ENCODE measurements around the gene MIGA2.
"Not testable (repeated sequence)": the region's sequence is repeated elsewhere in the genome, so short reads cannot be mapped to it uniquely, and the experiment has no call there.

Gene MIGA2

DNA sequence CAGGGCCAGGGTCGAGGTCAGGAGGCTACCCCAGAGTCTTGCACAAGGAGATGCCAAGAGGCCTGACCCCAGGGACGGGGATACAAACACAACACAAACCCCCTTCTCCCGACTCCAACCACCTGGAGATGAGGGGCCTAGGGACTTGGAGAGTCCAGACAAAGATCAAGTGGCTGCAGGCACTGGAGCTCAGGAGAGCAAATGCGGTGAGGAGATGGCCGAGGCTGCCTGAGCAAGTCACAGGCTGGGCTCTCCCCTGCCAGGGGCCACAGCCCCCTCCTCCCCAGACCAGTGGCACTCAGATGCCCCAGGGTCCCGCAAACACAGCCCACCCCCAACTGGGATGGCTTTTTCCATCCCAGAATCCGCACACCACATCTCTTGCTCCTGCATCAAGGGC lies 24.1 kb upstream of the MIGA2 start:
- no peak for DNase-seq

DNA sequence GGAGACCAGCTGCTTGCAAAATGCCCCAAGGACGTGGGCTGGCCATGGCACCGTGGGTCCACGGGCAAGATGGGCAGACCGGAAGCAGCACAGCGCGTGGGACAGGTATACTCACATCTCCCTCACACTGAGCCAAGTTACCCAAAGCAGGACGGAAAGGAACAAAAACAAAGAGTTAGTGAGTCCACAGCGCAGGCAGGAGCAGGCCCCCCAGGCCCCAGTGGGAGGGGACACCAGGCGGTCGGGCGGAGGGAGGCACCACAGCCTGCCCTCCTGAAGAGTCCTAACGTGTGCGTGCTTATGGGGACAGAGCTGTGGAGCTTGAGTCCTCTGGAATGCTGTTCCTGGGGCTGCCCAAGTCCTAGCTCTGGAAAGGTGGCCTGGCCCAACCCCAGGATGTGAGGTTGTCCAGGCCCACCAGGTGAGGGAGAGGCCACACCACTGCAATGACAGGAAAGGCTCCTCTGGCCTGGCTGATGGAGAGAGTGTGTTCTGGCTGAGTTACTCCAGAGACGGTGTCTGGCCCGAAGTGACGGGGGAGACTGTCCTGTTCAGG lies 23.5 kb upstream of the MIGA2 start:
- DNase-seq = no peak

DNA sequence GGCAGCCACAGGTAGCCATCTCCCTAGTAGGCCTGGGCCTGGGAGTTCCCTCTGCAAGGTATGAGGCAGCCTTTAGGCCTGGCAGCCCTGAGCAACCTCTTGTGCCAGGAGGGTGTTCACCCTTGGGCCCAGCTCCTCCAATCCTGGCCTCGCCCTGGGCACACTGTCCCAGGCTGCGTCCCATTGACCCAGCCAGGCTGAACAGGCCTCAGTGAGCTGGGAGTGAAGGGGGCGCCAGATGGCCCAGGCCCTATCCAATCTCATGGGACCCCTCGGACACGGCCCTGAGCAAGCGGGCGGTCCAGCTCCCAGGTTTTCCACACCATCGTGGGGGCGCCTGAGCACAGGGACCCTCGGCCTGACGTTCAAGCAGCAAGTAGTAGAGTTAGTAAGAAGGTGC lies 22.8 kb upstream of the MIGA2 start:
- no peak for DNase-seq

DNA sequence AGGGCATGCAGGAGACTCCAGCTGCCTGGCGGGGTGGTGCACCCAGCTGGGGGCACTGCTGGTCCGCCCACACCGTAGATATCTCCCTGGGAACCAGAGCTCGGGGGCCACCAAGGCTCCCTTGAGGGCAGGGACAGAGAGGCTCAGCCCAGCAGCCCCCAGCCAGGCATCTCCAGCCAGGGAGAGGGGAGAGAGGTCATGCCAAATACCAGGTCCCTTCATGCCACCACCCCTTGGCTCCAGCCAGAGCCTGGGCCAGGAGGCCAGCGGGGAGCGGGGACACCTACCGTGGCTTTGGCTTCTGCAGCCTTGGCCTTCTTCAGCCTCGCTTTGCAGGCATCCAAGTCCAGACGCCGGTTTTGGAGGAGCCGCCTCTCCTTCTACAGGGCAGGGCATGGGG lies 22.3 kb upstream of the MIGA2 start:
- no peak for DNase-seq

DNA sequence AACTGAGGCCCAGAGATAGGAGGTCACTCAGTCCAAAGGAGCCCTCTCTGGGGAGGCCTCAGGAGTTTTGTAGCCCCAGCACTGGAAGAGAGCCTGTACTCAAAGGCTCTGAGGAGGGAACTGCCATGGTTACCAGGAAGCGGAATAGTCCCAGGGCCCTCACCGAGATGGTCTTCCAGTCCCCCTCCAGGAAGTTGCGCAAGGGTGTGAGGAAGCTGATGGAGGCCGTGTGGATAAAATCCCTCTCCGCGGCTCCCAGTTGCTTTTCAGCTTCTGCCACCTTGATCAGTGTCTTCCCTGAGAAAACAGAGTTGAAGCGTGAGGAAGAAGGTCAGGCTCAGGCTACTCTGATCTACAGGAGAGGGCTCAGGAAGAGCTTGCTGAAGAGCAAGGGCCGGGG lies 21.8 kb upstream of the MIGA2 start:
- DNase-seq = no peak

DNA sequence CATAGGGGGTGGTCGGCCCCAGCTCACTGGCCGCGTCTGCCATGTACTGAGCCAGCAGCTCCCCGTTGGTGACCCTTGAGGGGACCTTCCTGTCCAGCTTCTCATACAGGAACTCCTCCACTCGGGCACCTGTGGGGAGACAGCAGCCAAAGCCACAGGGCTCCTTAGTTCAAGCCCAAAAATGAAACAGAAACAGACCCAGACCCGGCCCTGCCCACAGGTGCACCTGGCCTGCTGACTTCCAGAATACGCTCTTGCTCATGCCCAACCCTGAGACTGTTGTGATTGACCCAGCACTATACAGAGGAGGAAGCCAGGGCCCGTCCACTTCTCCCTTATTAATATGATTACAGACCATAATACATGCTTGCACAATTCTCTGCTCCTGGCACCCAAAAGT lies 15.3 kb upstream of the MIGA2 start:
- no peak for DNase-seq

DNA sequence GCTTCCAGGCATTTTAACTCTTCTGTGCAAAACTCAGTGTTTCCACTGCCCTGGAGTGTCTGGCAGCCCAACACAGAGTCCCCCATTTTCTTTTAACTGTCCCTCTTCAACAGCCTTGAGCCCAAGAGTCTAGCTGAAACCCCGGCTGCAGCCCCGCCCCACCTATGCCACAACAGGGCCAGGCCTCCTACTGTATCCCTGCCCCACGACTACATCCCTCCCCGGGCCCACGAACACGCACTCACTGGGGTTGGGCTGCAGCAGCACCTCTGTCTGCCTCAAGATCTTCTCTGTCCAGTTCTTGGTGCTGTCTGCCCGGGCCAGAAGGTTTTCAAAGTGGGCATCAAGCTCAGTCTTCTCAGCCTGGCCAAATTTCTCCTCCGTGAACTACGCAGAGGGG lies 14.4 kb upstream of the MIGA2 start:
- no peak for DNase-seq

DNA sequence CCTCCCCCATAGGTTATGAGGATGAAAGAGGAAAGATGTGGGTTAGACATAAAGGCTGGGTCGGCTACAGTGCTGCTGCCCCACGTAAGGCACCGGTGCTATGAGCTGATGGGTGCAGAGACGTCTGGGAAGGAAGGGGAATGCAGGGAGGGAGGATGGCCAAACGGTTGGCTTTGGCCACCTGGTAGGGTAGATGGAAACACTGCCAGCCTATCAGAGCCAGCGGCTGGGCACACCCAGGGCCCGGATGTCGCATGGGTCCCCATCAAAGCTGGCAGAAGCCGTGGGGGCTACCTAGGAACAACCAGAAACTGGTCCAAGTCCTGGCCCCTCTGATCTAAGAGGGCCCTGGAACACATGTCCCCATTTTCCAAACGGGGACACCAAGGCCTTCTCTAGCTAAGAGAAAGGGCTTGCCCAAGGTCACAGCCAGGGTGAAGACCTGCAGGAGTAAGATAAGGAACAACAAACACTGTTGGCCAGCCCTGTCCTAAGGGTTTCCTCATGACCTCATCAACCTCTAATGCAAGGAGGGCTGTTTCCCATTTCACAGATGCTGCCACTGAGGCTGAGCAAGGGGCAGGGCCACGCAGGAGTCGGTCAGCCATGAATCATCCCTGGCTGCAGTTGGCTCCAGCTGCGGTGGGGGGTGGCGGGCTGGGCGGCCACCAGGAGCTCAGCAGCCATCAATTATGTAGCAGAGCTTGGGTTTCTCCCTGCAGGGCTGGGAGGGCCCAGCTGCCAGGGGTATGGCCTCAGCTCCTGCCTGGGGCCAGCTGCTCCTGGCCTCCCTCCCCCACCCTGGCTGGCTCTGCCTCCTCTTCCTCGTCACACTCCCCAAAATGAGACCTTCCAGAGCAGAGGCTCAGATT lies 13.2 kb upstream of the MIGA2 start:
- peak; percentile 16 to 73 for DNase-seq

DNA sequence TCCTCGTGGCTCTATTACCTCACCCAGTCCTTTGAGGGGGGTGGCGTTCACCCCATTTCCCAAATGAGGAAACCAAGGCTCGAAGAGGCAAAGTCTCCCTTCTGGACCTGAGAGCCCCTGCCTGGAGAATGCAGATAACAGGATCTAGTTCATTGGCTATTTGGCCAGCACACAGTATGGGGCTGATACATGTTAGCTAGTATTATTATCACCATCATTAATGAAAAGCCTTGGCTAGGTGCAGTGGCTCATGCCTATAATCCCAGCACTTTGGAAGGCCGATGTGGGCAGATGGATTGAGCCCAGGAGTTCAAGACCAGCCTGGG lies 12.6 kb upstream of the MIGA2 start:
- DNase-seq = no peak

DNA sequence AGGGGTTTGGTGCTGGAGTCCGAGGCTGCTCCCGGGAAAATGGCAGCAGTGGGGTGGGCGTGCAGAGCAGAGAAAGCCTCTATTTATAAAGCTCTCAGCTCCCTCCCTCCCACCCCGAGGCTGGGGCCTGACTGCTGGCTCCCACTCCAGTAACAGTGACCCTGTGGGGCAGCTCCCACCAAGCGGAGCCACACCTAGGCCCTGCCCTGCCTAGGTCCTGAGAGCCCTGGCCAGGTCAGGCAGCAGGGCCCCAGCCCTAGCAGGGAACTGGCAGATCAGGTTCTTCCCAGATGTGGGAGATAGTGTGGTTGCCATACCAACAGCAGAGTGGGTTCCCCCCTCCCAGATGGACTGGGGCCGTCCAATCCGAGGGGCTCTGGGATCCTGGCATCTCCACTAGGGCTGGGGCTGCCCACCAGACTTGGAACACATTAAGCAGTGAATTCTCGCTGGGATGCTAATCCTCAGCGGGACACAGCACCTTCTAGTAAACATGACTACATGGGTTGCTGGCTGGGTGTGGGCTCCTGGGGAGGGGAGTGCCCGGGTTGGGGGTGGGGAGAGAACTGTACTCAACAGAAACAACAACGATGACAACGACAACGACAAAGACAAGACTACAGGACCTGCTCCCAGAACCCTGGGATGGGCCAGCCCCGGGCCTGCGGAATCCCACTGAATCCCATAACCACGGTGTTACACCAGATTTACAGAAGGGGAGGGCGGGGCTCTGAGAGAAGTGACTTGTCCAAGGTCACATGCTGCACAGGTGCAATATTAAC lies 9.8 kb upstream of the MIGA2 start:
- DNase-seq = peak in 1 of 2 experiments; percentile 13

DNA sequence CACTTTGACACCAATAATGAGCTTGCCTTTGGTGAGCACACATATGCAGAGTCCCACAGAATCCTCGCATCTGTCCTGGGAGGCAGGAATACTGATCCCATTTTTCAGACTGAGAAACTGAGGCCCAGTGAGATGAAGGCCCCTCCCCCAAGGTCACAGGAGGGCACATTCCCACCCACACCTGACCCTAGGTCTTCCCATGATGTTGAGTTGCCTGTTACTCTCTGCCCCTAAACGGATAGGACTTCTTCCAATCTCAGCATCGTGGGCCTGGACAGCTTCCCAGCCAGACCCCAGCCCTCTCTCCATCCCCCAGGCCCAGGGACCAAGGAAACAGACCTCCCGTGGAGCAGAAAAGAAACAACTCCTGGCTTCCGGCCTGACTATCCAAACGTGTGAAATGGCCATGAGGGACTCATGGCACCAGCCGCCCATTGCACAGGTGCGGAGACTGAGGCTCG lies 9.2 kb upstream of the MIGA2 start:
- peak in 1 of 2 experiments; percentile 14 for DNase-seq

DNA sequence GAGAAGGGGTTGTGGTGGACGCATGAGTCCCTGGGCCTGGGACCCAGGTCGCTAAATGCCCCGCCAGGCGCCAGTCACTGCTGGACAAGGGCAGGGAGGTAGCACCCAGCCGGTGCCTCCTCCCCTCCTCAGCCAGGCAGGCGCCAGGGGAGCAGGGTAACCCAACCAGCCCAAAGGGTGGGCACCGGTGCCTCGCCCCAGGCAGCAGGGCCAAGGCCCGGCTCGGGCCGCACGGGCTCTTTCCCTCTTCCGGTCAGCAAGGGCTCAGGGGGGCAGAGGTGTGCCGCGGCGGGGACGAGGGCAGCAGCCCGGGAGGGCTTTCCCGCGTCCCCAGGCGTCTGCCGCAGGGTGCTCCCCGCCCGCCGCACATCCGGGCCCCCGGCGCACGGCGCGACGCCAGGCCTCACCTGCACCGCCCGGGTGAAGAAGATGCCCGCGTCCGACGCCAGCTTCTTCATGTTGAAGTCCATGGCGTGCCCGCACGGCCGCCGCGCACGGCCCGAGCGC lies 8.7 kb upstream of the MIGA2 start:
- DNase-seq = peak; percentile 66 to 70

DNA sequence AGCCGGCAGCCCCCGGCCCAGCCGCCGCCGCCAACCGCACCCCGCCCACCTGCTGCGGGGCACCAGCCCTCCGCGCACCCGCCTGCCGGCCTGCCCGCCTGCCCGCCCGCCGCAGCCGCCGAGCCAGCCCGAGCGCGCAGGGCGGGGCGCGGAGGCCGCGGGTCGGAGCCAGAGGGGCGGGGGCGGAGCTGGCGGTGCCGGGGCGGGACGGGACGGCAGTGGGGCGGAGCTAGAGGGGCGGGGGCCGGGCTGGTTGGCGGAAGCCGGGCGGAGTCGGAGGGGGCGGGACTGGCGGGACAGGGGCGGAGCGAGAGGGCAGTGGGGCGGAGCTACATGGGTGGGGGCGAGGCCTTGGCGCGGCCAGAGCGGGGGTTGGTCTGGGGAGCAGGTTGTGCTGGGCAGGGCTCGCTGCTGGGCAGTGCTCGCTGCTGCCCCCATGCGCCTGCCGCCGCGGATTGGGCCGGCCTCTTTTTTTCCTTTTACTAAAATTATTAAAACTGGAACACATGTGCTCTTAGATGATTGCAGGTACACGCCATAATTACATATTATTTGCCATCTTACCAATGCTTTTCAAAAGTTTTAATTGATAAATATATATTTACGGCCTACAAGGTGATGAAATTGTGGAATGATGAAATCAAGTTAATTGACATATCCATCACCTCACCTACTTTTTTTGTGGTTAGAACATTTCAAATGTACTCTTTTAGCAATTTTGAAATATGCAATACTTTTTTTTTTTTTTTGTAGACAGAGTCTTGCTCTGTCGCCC lies 8.0 kb upstream of the MIGA2 start, which contains the start of gene SH3GLB2:
TSS of gene SH3GLB2 (minus strand) at position 140 of the 775 bp plus-strand sequence. CDS start 177 bp downstream, outside the sequence.
- peak; percentile 81 to 91 for DNase-seq

DNA sequence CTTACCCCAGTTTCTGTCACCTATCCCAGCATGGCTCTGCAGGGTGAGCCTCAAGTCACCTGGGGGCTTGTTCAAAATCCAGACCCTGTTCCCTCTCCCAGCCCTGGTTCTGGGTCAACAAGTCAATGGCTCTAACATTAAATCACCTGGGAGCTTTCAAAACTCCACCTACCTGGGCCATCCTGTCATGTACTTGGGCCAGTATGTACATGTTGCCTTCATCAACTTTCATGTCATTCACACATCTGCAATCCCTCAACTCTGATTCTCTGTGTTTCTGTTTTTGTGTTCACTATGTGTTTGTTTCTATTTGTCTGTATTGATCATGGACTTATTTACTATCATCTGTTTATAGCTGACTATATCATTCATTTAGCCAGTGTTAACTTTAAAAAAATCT lies 6.2 kb upstream of the MIGA2 start:
- DNase-seq = no peak

DNA sequence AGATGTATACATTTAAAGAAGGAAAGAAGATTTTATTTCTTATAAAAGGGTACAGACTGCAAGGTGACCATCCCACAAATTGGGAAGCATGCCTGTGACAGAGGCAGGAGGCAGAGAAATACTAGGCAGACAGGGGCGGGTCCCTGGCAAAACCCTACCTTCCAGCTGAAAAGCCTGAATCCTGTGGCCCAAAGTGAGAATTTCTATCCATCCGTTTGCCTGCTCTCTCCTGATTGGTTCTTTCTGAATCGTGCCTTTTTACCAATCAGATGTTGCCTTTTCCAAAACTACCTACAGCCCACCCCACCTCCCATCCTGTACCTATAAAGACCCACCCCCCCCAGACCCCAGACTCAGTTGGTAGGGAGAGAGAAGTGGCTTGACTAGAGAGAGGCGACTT lies 4.9 kb upstream of the MIGA2 start:
- DNase-seq = no peak

DNA sequence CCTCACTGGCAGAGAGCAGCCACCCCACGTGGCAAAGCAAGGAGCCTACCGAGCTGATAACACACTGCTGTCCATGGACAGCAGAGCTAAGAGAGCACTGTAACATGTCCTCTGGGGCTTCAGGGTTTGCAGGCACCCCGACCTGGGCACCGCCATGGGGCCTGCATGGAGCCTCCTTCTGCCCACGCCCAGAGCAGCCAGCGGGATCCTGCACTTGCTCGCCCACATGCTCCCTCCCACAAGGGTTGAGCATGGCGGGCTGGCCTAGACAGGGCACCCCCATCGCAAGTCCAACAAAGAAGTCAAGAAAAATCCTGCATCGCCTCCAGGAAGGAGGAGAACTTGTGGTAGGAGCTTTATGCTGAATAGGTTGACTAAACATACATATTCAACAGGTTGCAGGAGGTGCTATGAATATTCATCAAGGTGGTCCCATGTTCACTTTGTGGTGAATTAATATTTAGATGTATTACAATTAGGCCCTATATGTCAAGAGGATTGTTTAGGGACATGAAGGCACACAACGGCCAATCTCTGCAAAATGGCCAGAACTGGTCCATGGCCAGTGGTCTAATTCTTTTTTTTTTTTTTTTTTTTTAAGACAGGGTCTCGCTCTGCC lies 3.8 kb upstream of the MIGA2 start:
- no peak for DNase-seq

DNA sequence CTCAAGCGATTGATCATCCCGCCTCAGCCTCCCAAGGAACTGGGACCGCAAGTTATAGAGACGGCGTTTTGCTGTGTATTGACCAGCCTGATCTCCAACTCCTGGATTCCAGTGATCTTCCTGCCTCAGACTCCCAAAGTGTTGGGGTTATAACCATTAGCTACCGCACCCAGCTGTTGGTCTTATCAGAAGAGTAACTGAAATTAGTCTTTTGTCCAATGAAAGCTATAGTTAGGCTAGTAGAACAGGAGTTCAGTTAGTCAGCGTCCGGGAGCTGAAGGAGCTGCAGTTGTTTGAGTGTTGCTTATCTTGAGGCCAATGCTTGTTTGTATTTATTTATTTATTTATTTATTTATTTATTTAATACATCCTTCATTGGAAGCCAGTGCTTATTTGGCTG lies 3.2 kb upstream of the MIGA2 start:
- no peak for DNase-seq

DNA sequence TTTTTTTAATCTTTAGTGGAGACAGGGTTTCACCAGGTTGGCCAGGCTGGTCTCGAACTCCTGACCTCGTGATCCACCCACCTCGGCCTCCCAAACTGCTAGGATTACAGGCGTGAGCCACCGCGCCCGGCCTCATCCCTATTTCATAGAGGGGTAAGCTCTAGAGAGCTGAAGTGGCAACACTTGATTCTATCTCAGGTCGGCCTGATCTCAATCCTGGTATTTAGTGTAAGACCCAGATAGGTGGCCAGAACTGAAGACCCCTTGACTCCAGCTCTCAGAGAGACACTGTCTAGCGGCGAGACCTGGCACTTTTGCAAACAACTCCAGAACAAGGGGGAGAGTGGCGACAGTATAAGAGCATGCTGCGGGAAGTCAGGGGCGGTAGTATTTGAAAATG lies 588 bp upstream of the MIGA2 start:
- DNase-seq = not testable (repeated sequence)

DNA sequence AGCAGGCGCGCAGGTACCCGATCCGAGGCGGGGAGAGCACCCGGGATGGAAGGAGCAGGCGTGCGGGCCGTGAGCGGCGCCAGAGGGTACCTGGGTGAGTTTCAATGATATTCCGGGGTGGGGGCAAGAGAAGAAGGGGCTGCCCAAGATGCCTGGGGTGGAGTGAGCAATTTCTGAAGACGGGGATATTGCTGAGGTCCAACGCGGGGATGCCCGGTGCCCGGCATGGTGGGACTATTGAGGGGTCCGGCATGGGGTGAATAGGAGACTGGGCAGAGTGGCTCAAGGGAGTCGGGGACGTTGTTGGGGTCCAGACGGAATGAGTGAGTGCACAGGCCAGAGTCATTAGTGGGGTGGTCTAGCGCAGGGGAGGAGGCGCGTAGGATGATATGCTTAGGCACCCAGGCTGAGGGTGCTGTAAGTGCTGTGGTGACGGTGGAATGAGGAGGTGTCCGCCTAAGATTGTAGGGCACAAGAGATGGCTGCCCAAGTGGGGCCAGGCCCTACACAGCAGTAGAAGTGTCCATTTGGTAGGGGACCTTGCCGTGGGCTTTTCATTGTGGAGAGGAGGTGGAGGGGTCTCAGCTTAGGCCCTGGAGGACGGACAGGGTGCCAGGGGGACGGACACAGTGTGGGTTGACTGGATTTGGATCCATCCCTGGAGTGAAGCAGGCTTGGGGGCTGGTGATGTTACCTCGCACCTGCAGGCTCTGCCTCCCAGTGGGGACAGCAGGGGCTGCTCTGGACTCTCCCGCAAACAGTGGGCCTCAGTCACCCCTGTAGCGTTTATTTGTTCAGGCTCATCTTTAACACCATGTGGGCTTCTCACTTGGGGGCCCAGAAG lies 719 bp downstream of the MIGA2 start:
- DNase-seq = no peak

DNA sequence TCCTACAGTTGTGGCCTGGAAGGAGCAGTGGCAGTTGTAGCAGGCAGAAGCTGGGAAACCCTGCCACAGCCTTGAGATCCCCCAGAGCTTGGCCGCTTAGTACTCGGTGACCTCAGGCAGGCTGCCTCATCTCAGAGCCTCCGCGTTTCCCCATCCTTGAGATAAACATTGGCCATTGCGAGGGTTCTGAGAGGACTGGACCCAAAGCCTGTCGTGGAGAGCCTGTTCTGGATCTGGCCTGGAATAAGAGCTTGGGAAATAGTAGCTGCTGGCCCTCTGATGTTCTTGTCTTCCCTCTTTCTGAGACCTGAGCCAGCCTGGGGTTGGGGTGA lies 1.3 kb downstream of the MIGA2 start:
- no peak for DNase-seq

DNA sequence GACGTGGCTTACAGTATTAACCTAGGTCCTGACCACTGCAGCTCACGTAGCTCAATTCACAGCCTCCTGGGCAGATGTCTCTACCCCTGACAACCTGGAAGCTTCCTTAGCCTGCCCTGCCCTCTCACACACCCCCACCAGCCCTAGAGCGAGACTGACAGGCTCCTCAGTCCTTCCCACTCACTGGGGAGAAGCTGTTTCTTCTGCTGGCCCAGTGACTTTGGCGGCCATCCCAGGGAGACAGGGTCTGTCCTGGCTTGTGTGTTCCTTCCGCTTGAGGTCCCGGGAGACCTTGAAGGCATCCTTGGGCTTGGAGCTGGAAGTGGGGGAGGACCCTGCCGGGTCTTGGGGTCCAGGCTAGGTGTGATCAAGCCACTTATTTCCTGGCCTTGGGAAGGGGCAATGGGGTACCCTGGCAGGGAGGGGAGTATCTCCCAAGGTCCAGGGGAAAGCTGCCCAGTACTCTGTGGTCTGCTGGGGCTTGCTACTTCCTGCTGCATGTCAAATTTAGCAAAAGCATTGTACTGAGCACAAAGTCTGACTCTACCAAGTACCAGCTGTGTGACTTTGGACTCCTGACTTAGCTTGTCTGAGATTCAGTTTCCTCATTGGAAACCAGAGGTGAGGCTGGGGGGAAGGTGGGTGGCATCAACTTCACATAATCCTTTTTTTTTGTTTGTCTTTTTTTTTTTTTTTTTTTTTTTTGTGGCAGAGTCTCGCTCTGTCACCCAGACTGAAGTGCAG lies 1.9 kb downstream of the MIGA2 start:
- DNase-seq = no peak
